Tibial nerve (tissue), 4 donors: ENCODE data around the gene C2orf76.

Source experiments
- CTCF ChIP-seq, 5 experiments: fragments of 200-600 bp in 3 of 5; fragments of 450-650 bp in 2 of 5; sonication (generic) in 3 of 5; IDR thresholded peaks; one replicate each; pipeline ENCODE4 v1.5.1; 2016 to 2019; ENCODE audit warnings: antibody characterized with exemption in 5 of 5, mild to moderate bottlenecking in 3 of 5, moderate library complexity in 2 of 5
- EP300 ChIP-seq, 2 donors: sonication (generic); formaldehyde crosslinking; IDR thresholded peaks; one replicate each; pipeline ENCODE4 v1.6.1; 2017; ENCODE audit warnings: antibody characterized with exemption in 2 of 2, mild to moderate bottlenecking in 1 of 2
- POLR2A ChIP-seq, 2 donors: fragments of 450-650 bp; IDR thresholded peaks; one replicate each; pipeline ENCODE4 v1.6.1; 2017; ENCODE audit warnings: antibody characterized with exemption in 2 of 2, mild to moderate bottlenecking in 2 of 2, moderate library complexity in 2 of 2

- no peak for TF ChIP-seq POLR2A (IDR thresholded peaks at IDR 0.05)
- TF ChIP-seq CTCF (IDR thresholded peaks at IDR 0.05), result no peak
- TF ChIP-seq EP300 (IDR thresholded peaks at IDR 0.05), result no peak
These were observed 11.3 kb upstream of the C2orf76 start for GRCh38 chr2:119377993-119378345.
